ENCODE data around the gene APBA2. TPM values are rescaled to one million over a fixed set of nuclear protein-coding genes. Genes with fewer than 3 reads are reported as not detected.

APBA2 gene
- total RNA-seq, 1 donor from 2014 or later, result 33.1 TPM

- H3K27ac Mint-ChIP-seq, result no peak overlapping the region
- no peak for DNase-seq (ENCODE audit: low spot score in 2 of 2, unreplicated experiment in 2 of 2)
- no peaks in the 10 kb centered on the region for H3K27me3 Mint-ChIP-seq (ENCODE audit: low read depth)
- H3K36me3 Mint-ChIP-seq, result peaks cover 4% of the 10 kb centered on the region
- TF ChIP-seq CTCF (IDR thresholded peaks at IDR 0.05; ENCODE audit: unreplicated experiment), result no peak
- H3K4me1 Mint-ChIP-seq, result peaks cover 4% of the 10 kb centered on the region
- H3K4me3 Mint-ChIP-seq, result no peak overlapping the region
- peaks cover 20% of the 10 kb centered on the region for H3K9me3 Mint-ChIP-seq
These were observed 168.6 kb downstream of the APBA2 start for GRCh38 chr15:29054171-29055045.

GRCh38 chr15:29055876-29056275, 170.1 kb downstream of the APBA2 start:
- no peak for DNase-seq (ENCODE audit: low spot score in 2 of 2, unreplicated experiment in 2 of 2)
- Mint-ChIP-seq H3K4me3 (no peak overlapping the region), H3K27ac (no peak overlapping the region), H3K4me1 (peaks cover under 1% of the 10 kb centered on the region), H3K36me3 (peaks cover 4% of the 10 kb centered on the region), H3K9me3 (peaks cover 14% of the 10 kb centered on the region), H3K27me3 (ENCODE audit: low read depth) (no peaks in the 10 kb centered on the region)
- no peak for TF ChIP-seq CTCF (IDR thresholded peaks at IDR 0.05; ENCODE audit: unreplicated experiment)

- no peak for TF ChIP-seq CTCF (IDR thresholded peaks at IDR 0.05; ENCODE audit: unreplicated experiment)
- no peak overlapping the region for H3K27ac Mint-ChIP-seq
- H3K36me3 Mint-ChIP-seq, result peaks cover 4% of the 10 kb centered on the region
- H3K9me3 Mint-ChIP-seq, result peaks cover 14% of the 10 kb centered on the region
- DNase-seq (ENCODE audit: low spot score in 2 of 2, unreplicated experiment in 2 of 2), result no peak
- H3K27me3 Mint-ChIP-seq (ENCODE audit: low read depth), result no peaks in the 10 kb centered on the region
- no peaks in the 10 kb centered on the region for H3K4me1 Mint-ChIP-seq
- no peak overlapping the region for H3K4me3 Mint-ChIP-seq
These were observed 171.2 kb downstream of the APBA2 start for GRCh38 chr15:29056839-29057450.

- no peak for TF ChIP-seq CTCF (IDR thresholded peaks at IDR 0.05; ENCODE audit: unreplicated experiment)
- peaks cover 4% of the 10 kb centered on the region for H3K36me3 Mint-ChIP-seq
- peaks cover 3% of the 10 kb centered on the region for H3K4me1 Mint-ChIP-seq
- no peaks in the 10 kb centered on the region for H3K27me3 Mint-ChIP-seq (ENCODE audit: low read depth)
- DNase-seq (ENCODE audit: low spot score in 2 of 2, unreplicated experiment in 2 of 2), result no peak
- no peak overlapping the region for H3K4me3 Mint-ChIP-seq
- H3K27ac Mint-ChIP-seq, result no peak overlapping the region
- H3K9me3 Mint-ChIP-seq, result peaks cover 11% of the 10 kb centered on the region
These were observed 172.1 kb downstream of the APBA2 start for GRCh38 chr15:29057856-29058255.

- Mint-ChIP-seq H3K4me1 (peaks cover 3% of the 10 kb centered on the region), H3K9me3 (peaks cover 6% of the 10 kb centered on the region), H3K36me3 (peaks cover 4% of the 10 kb centered on the region), H3K4me3 (no peak overlapping the region), H3K27ac (no peak overlapping the region), H3K27me3 (ENCODE audit: low read depth) (no peaks in the 10 kb centered on the region)
- TF ChIP-seq CTCF (IDR thresholded peaks at IDR 0.05; ENCODE audit: unreplicated experiment), result no peak
- no peak for DNase-seq (ENCODE audit: low spot score in 2 of 2, unreplicated experiment in 2 of 2)
These were observed 173.2 kb downstream of the APBA2 start for GRCh38 chr15:29058903-29059539.
